ENCODE results near the gene RHEX. TPM values are rescaled to one million over a fixed set of nuclear protein-coding genes. Genes with fewer than 3 reads are reported as not detected.
"Not testable (repeated sequence)": the region's sequence is repeated elsewhere in the genome, so short reads cannot be mapped to it uniquely, and the experiment has no call there.

Gene RHEX
- 0.41 TPM for total RNA-seq

GRCh38 chr1:206052919-206053610, at the start of gene RHEX:
TSS of gene RHEX (plus strand) at chr1:206053173. CDS start at chr1:206097829, 44,656 bp downstream.
- FAIRE-seq: not testable (repeated sequence)

GRCh38 chr1:206003854-206004800, 48.8 kb upstream of the RHEX start:
- no peak for FAIRE-seq
- no peak for DNase-seq (ENCODE audit: low spot score in 2 of 2)

More at GRCh38 chr1:206052919-206053610, at the start of gene RHEX:
- not testable (repeated sequence) for DNase-seq (ENCODE audit: low spot score in 2 of 2)

GRCh38 chr1:206004826-206005225, 48.1 kb upstream of the RHEX start:
- no peak for DNase-seq (ENCODE audit: low spot score in 2 of 2)
- no peak for FAIRE-seq

GRCh38 chr1:206005234-206005633, 47.7 kb upstream of the RHEX start:
- no peak for FAIRE-seq
- no peak for DNase-seq (ENCODE audit: low spot score in 2 of 2)

GRCh38 chr1:206005778-206006180, 47.2 kb upstream of the RHEX start:
- DNase-seq (ENCODE audit: low spot score in 2 of 2) (no peak), FAIRE-seq (no peak)

- FAIRE-seq (no peak), DNase-seq (ENCODE audit: low spot score in 2 of 2) (no peak)
Observed at GRCh38 chr1:206006946-206007345, 46.0 kb upstream of the RHEX start.

- no peak for DNase-seq (ENCODE audit: low spot score in 2 of 2)
- FAIRE-seq: no peak
Observed at GRCh38 chr1:206010060-206010459, 42.9 kb upstream of the RHEX start.

- no peak for FAIRE-seq
- no peak for DNase-seq (ENCODE audit: low spot score in 2 of 2)
Observed at GRCh38 chr1:206011057-206011456, 41.9 kb upstream of the RHEX start.

- FAIRE-seq: no peak
- no peak for DNase-seq (ENCODE audit: low spot score in 2 of 2)
Observed at GRCh38 chr1:206012086-206012859, 40.7 kb upstream of the RHEX start.

GRCh38 chr1:206013026-206013795, 39.8 kb upstream of the RHEX start:
- no peak for FAIRE-seq
- DNase-seq (ENCODE audit: low spot score in 2 of 2): no peak

GRCh38 chr1:206014601-206015000, 38.4 kb upstream of the RHEX start:
- FAIRE-seq (no peak), DNase-seq (ENCODE audit: low spot score in 2 of 2) (no peak)

GRCh38 chr1:206015071-206015470, 37.9 kb upstream of the RHEX start:
- FAIRE-seq (no peak), DNase-seq (ENCODE audit: low spot score in 2 of 2) (no peak)

- no peak for FAIRE-seq
- DNase-seq (ENCODE audit: low spot score in 2 of 2): no peak
Observed at GRCh38 chr1:206020393-206021007, 32.5 kb upstream of the RHEX start.

- no peak for DNase-seq (ENCODE audit: low spot score in 2 of 2)
Observed at GRCh38 chr1:206021008-206021625, 31.9 kb upstream of the RHEX start.

GRCh38 chr1:206021626-206022365, 31.2 kb upstream of the RHEX start:
- FAIRE-seq (no peak), DNase-seq (ENCODE audit: low spot score in 2 of 2) (no peak)

More at GRCh38 chr1:206021008-206021625, 31.9 kb upstream of the RHEX start:
- no peak for FAIRE-seq

- DNase-seq (ENCODE audit: low spot score in 2 of 2): no peak
- FAIRE-seq: no peak
Observed at GRCh38 chr1:206022766-206023165, 30.2 kb upstream of the RHEX start.

- DNase-seq (ENCODE audit: low spot score in 2 of 2): no peak
- no peak for FAIRE-seq
Observed at GRCh38 chr1:206023695-206024094, 29.3 kb upstream of the RHEX start, which contains the start of gene CTSE. TSS of gene CTSE (minus strand) at chr1:206023895. CDS start at chr1:206023791, 104 bp downstream.

GRCh38 chr1:206025283-206025820, 27.6 kb upstream of the RHEX start:
- no peak for DNase-seq (ENCODE audit: low spot score in 2 of 2)
- FAIRE-seq: no peak

All from frontal cortex (tissue), 4 donors.